AG20443 (cell line): Measurements from ENCODE around the gene PFDN6.
A peak's percentile ranks its signal among the peaks of the same experiment; 100 is the strongest.

Experiments
- DNase-seq: peaks from one replicate; pipeline ENCODE4 v3.0.0; 2012; ENCODE audit warnings: low spot score, mixed read lengths

The PFDN6 gene

GRCh38 chr6:33295621-33296369 is 6.4 kb downstream of the PFDN6 start:
- no peak for DNase-seq

- no peak for DNase-seq
Observed at GRCh38 chr6:33296797-33297405, 7.5 kb downstream of the PFDN6 start.

DNA sequence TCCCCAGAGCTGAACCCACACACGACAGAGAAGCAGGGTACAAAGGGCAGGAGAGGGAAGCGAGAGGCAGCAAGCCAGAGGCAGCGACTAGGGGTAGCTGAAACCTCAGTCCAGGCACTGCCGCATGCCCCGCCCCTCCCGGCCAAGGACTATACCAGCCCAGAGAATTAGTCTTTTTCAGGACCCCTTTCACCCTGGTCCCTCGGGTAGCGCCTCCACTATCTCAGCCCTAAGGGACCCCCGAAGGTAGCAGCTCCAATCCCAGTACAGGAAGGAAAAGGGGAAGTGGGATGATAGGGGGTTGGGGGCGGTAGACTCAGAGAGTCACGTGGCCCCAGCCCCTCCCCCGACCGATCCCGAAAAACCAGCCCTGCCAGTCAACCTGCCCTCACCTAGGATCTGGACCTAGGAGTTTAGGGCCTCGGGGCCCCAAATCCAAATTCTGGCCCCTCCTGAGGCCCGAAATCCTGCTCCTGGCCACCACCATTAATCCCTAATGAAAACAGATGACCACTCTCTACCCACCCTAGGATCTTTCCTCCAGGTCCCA is 8.1 kb downstream of the PFDN6 start:
- DNase-seq, result no peak

DNA sequence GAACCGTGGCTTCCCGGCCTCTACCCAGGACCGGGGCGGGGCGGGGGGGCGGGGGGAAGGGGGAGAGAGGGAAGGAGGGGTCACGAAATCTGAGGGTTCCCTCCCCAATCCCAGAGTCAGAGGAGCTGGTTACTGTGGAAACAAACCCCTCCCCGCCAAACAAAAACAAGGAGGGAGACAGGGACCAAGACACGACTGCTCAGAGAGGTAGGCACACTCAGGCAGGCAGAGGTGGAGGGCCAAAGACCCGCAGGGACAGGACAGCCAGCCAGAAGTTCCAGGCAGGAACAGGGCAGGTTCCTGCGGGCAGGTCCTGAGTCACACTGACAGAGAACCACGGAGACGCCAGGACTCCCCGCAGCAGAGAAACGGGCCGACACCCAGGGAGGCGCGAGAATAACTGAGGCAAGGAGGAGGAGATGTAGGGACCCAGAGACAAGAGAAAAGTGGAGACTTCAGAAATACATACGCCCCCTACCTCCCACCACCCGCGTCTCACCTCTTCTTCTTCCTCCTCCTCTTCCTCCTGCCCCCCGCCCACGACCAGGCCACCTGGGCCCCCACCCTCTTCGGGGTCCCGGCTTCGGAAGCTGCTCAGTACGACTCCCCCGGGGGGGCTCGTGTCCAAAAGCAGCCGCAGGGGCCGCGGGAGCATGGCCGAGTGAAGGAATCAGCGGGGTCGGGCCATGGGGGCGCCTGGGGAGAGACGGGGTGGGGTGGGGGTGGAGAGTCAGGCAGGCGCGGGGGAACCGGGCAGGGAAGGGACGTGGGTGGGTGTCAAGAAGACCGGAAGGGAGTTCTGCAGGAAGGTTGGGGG is 8.8 kb downstream of the PFDN6 start:
- DNase-seq, result peak; percentile 92

GRCh38 chr6:33298773-33299236 is 9.4 kb downstream of the PFDN6 start, which contains the start of gene RGL2:
Gene RGL2 (minus strand): TSS chr6:33298942. CDS start chr6:33298610, 332 bp downstream.
- peak; percentile 75 for DNase-seq

DNA sequence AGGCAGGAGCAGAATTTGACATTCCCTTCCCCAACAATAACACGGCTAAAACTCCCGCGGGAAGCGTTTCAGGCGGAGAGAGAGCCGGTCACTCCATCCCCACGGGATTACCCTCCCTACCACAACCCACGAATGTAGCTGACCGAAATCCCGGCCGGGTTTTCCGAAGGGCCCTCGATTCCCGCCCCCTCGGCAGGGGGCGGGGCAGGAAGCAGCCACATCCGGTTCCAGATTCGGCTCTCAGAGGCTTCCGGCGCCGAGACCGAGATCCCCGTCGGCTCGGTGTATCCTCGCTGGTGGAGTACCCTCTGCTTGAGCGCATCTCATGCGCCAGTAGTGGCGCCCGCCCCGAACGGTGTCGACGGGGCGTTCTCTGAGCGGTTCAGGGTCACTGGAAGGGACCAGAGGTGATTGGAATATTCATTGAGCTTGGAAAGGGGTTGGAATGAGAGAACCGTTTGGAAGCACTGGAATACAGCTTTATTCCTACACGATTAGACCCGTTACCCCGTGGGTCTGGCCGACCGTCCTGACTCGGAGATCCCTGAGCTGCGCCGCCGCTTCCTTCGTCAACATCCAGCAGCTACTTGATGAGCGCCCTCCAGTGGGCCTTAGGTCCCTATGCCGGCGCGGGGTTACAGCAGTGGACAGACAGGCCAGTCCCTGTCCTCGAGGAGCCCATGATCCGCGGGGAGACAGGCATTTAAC is 10.0 kb downstream of the PFDN6 start:
- peak; percentile 91 for DNase-seq

DNA sequence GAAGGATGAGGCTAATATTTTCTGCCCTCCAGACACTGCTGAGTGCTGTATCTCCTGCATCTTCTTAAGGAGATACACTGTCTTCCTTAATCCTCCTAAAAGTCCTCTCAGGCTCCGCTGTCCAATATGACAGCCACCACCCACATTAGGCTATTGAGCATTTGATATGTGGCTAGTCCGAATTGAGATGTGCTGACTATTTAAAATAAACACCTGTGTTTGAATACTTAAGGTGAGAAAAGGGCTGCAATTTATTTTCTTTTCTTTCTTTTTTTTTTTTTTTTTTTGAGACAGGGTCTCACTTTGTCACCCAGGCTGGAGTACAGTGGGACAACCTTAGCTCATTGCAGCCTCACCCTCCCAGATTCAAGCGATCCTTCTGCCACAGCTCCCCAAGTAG is 12.5 kb downstream of the PFDN6 start:
- no peak for DNase-seq

GRCh38 chr6:33304216-33304615 is 14.8 kb downstream of the PFDN6 start:
- DNase-seq, result no peak

GRCh38 chr6:33305052-33305451 is 15.7 kb downstream of the PFDN6 start:
- no peak for DNase-seq

- DNase-seq, result no peak
Observed at GRCh38 chr6:33306356-33306755, 17.0 kb downstream of the PFDN6 start.

DNA sequence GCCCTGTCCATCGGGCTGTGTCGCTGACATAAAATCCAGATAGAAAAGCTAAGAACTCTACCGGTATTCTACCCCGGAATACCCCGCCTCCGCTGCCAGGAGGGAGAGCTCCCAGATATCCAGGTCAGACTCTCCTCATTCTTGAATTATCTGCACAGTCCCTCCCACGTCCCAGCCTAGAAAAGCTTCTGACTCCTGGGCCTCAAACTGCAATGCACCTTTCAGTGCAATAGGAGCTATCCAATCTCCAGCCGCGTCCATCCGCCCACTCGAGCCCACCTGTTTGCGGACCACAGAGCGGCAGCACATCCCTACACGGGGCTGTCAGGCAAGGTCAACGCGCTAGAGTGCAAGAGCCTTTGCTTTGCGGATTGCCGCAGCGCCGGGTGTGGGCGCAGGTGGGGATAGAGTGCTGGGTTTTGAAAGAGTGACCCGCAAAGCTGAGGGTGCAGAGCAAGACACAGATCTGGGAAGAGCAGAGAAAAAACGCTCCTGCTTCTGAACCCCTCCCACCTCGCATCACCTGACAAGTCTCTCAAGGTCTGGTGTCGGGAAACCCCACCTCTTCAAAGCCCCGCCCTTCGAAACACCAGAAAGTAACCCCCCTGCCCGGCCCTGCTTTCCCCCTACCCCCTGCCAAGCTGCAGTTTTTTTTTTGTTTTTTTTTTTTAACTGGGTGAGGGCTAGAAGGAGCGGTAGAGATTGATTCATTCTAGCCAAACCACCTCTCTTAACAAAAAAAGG is 23.1 kb downstream of the PFDN6 start:
- DNase-seq, result peak; percentile 63

DNA sequence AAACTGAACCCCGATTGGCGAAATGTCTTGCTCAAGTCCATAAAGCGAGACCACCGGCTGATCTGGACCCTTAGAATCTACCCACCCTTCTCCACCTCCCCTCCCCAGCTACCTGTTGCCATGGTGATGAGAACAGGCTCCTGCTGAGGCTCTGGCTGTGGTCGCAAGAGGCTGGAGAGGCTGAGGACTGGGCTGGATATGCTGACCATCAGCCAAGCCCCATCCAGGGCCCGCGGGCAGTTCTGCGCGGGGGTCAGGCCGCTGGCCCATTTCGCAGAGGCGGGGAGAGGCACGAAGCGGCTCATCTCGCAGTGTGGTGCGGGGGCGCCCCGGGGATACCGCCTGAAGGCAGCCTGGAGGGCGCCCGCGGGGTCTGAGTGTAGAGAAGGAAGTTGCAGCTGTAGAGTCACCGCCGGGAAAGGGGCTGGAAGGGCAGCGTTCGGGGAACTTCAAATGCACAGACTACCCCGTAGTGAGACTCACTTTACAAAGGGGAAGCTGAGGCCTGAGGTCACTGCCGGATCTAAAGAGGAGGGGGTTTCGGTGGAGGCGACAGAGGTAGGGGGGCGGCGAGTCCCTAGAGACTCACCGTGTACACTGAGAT is 23.8 kb downstream of the PFDN6 start:
- DNase-seq, result peak; percentile 49

- DNase-seq, result peak; percentile 62
Observed at GRCh38 chr6:33313709-33314514, 24.5 kb downstream of the PFDN6 start, which contains the start of gene TAPBP. Gene TAPBP (minus strand): TSS chr6:33314078. CDS start chr6:33314041, 37 bp downstream.

GRCh38 chr6:33314515-33314942 is 25.1 kb downstream of the PFDN6 start:
- peak; percentile 59 for DNase-seq

DNA sequence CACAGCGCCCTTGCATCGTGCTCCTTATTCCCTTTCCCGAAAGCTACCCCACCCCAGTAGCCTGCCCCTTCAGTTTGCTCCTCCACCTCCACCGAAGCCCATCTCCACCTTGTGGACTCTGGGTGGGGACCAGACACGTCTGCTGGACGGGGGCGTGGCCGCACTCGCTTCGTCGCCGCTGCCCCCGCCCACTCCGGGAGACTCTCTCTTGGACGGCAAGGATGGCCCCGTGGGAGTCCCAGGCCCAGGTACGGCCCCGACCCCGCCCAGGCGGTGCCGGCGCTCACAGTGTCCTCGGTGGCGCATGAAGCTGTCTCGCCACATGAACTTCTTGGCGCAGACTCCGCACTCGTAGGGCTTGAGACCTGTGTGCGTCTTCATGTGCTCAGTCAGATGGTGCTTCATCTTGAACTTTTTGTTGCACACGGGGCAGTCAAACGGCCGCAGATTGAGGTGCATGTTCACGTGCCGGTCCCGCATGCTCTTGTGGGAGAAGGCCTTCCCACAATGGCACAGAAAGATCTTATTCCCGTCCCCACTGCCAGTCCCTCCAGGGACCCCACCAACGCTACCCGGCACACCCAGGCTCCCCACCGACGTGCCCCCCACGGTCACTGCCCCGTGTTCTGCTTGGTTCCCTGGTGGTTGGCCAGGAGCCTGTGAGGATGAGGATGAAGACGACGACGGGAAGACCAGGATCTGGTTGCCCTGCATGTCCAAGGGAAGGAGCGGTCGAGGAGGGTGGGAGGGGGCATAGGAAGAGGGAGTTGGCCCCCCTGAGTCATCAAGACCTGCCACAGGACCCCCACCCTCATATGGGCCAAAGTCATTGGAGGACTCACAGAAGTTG is 25.8 kb downstream of the PFDN6 start:
- peak; percentile 21 for DNase-seq

DNA sequence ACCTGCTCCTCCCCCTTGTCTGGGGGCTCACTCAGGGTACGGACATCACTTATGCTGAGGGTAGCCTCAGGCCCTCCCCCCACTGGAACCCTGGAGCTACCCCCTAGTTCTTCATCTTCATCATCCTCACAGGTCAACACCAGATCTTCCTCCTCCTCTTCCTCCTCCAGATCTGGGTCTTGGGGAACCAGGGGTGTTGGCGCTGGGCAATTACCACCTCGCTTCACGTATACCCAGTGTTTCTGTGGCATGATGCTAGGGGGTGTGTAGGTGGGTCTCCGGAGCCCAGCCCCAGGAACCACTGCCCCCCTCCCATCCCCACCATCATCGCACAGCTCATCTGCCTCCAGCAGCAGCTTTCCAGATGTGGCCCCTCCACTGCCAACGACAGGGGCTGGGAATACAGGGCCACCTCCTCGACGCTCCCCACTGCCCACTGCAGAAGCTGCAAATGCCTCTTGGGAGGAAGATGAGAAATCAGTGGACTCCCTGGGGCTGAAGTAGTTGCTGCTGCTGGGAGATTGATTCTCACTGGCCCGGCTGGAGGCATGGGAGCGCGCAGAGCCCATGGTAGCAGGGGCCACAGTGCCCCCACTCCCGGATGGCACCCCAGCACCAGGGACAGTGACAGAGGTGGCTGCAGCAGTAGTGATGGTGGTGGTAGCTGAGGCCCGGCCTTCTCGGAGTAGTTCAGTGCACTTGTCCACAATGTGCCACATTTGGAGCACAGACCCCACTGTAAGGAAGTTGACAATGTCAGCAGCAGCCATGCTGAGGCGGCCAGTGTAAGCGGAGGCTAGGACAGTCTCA is 26.6 kb downstream of the PFDN6 start:
- no peak for DNase-seq

- no peak for DNase-seq
Observed at GRCh38 chr6:33316603-33317418, 27.4 kb downstream of the PFDN6 start.
